GM13976 (cell line): ENCODE measurements around the gene CACNA2D4.

Source experiments
- DNase-seq: peaks from one replicate; pipeline ENCODE4 v3.0.0; 2012; ENCODE audit warnings: low spot score
- in situ Hi-C: fragments of 300-500 bp; cut with MboI; formaldehyde crosslinking; loops from one replicate; pipeline ENCODE4 v1.12.0; 2022; ENCODE audit warnings: low sequenced_read_pairs, mixed read lengths, inconsistent platforms; ENCODE audit not compliant: unreplicated experiment
- TF ChIP-seq, protein P1 (sequence below): IDR thresholded peaks from 2 replicates; pipeline ENCODE4 v1.5.1; 2012; ENCODE audit warnings: borderline replicate concordance, mild to moderate bottlenecking; ENCODE audit not compliant: insufficient read depth; ENCODE audit errors: extremely low read depth, missing control alignments, control extremely low read depth

CACNA2D4 gene

DNA sequence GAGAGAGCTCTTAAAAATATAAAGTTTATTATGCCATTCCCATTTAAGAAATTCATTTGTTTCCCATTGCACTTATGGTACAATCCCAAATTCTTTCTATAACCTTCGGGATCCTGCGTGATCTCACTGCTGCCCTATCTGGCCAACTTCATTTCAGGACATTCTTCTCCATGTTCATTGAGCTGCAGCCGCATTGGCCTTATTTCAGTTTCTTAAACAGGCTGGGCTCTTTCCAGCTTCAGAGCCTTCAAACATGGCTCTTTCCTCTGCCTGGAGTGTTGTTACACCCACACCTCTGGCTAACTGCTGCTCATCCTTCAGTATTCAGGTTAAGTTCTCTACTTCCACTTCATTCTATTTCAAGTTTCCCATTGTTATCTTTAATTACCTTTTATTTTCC lies 156.6 kb downstream of the CACNA2D4 start:
- in situ Hi-C loops, result no loop called here

DNA sequence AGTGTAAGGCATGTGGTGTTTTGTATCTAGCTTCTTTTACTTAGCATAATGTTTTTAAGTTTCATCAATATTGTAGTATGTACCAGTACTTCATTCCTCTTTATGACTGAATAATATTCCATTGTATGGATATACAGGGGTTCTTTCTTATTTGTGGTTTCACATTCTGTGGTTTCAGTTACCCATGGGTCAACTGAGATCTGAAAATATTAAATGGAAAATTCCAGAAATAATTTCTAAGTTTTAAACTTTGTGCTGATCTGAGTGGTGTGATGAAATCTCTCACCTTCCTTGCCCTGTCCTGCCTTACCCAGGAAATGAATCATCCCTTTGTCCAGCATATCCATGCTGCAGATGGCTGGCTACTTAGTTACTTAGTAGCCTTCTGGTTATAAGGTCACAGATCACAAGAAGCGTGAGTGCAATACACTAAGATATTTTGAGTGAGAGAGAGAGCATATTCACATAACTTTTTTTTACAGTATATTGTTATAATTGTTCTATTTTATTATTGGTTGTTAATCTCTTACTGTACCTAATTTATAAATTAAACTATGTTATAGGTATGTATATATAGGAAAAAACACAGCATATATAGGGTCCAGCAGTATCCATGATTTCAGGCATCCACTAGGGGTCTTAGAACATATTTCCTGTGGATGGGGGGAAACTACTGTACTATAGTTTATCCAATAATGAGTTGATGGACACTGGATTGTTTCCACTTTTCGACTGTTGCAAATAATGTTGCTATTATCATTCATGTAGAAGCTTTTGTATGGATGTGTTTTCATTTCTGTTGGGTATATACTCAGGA lies 157.7 kb downstream of the CACNA2D4 start:
- no peak for DNase-seq
- TF ChIP-seq, protein P1, sequence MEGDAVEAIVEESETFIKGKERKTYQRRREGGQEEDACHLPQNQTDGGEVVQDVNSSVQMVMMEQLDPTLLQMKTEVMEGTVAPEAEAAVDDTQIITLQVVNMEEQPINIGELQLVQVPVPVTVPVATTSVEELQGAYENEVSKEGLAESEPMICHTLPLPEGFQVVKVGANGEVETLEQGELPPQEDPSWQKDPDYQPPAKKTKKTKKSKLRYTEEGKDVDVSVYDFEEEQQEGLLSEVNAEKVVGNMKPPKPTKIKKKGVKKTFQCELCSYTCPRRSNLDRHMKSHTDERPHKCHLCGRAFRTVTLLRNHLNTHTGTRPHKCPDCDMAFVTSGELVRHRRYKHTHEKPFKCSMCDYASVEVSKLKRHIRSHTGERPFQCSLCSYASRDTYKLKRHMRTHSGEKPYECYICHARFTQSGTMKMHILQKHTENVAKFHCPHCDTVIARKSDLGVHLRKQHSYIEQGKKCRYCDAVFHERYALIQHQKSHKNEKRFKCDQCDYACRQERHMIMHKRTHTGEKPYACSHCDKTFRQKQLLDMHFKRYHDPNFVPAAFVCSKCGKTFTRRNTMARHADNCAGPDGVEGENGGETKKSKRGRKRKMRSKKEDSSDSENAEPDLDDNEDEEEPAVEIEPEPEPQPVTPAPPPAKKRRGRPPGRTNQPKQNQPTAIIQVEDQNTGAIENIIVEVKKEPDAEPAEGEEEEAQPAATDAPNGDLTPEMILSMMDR, result no peak
- in situ Hi-C loops, result no loop called here

More for the DNA sequence above, 156.6 kb downstream of the CACNA2D4 start:
- TF ChIP-seq, protein P1, result no peak
- DNase-seq, result no peak

DNA sequence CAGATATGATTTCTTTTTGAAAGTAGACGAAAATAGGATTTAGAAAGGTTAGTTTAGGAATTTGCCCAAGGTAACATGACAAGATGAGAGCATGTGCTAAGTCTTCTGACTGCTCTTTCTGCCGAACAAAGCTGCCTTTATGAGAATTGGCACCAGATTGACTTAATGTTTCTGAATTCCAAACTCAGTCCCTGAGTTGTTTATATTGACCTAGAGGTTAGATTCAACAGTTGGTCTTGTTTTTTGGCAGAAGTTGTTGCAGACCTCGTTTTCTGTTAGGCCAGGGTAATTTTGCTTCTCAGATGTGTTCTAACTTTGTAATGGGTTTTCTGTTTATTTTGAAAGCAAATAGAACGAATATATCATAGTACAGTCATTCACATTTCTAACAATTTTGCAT lies 159.6 kb downstream of the CACNA2D4 start:
- TF ChIP-seq, protein P1, result no peak
- in situ Hi-C loops, result no loop called here
- no peak for DNase-seq

DNA sequence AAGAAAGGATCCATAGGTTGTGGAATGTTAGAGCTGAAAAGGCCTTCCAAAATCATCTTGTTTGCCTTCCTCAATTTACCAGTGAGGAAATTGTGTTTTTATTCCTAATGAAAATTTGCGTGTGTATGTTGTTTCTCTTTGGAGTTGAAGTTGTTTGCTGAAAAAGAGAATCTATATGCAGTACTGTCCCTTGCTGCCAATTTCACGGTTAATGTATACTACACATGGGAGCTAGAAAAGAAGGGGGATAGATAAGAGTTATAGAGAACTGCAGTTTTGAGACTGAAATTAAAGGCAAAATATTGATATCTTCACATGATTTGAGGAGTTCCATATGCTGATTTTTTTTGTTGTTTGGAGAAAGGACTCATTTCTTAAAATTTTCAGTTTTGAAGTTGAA lies 160.1 kb downstream of the CACNA2D4 start:
- no peak for DNase-seq
- in situ Hi-C loops, result no loop called here
- TF ChIP-seq, protein P1, result no peak

DNA sequence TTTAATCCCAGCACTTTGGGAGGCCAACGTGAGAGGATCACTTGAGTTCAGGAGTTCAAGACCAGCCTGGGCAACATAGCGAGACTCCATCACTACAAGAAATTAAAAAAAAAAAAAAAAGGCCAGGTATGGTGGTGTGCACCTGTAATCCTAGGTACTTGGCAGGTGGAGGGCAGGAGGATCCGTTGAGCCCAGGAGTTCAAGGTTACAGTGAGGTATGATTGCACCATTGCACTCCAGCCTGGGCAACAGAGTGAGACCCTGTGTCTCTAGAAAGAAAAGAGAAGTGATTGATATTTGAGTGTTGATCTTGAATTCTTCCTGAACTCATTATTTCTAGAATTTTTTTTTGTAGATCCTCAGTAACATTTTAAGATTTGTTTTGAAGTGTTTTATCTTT lies 168.2 kb downstream of the CACNA2D4 start:
- in situ Hi-C loops, result no loop called here
- DNase-seq, result no peak
- TF ChIP-seq, protein P1, result no peak

DNA sequence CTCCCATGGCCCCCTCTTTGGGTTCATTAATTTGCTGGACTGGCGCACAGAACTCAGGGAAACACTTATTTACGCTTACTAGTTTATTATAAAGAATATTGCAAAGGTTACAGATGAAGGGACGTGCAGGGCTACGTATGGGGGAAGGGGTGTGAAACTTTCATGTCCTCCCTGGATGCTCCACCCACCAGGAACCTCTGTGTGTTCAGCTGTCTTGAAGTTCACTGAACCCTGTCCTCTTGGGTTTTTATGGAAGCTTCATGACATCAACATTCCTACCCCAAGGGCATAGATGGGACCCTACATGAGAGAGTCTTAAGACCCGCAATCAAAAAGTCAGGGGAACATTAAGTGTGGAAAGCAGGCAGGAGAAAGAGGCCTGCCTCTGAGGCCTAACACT lies 169.4 kb downstream of the CACNA2D4 start:
- TF ChIP-seq, protein P1, result no peak
- in situ Hi-C loops, result no loop called here

More for the DNA sequence above, 169.4 kb downstream of the CACNA2D4 start:
- no peak for DNase-seq
